OCI-LY3 (cell line): ENCODE measurements around the gene FAF2.

Experiments
- H2AFZ ChIP-seq: fragments of 200-600, 300-600 bp; shearing (Covaris generic); 2 replicates; pipeline ENCODE4 v1.6.0; 2014; ENCODE audit warnings: antibody characterized with exemption, low read depth, low read length
- H3K27ac ChIP-seq: fragments of 200-600, 300-600 bp; sonication (generic); 2 replicates; pipeline ENCODE4 v1.5.1; 2014; ENCODE audit warnings: mild to moderate bottlenecking, low read length, moderate library complexity, mixed read lengths
- H3K27me3 ChIP-seq: fragments of 200-600, 300-600 bp; sonication (generic); 2 replicates; pipeline ENCODE4 v1.6.1; 2014; ENCODE audit warnings: low read depth, low read length, mixed read lengths
- H3K36me3 ChIP-seq: fragments of 200-600, 300-600 bp; sonication (generic); replicated peaks from 2 replicates; pipeline ENCODE3; 2014; ENCODE audit warnings: low read depth, low read length, mixed read lengths
- H3K4me1 ChIP-seq: fragments of 300-600, 200-600 bp; sonication (generic); 2 replicates; pipeline ENCODE4 v1.6.1; 2014; ENCODE audit warnings: low read length, mixed read lengths
- H3K4me2 ChIP-seq: fragments of 200-600, 300-600 bp; sonication (generic); 2 replicates; pipeline ENCODE4 v1.6.1; 2014; ENCODE audit warnings: low read length, mixed read lengths
- H3K4me3 ChIP-seq: fragments of 300-600, 200-600 bp; sonication (generic); 2 replicates; pipeline ENCODE4 v1.5.1; 2014; ENCODE audit warnings: antibody characterized with exemption, mild to moderate bottlenecking, low read length, moderate library complexity
- H3K79me2 ChIP-seq: fragments of 300-600, 200-600 bp; shearing (Covaris generic); 2 replicates; pipeline ENCODE4 v1.6.1; 2014; ENCODE audit warnings: mild to moderate bottlenecking, low read length, mixed read lengths
- H3K9ac ChIP-seq: fragments of 300-600, 200-600 bp; shearing (Covaris generic); 2 replicates; pipeline ENCODE4 v1.6.0; 2014; ENCODE audit warnings: mild to moderate bottlenecking, low read length, moderate library complexity
- H3K9me3 ChIP-seq: fragments of 200-600, 300-600 bp; shearing (Covaris generic); 2 replicates; pipeline ENCODE4 v1.6.1; 2014; ENCODE audit warnings: low read length, mixed read lengths; ENCODE audit not compliant: insufficient read depth
- H4K20me1 ChIP-seq: fragments of 200-600, 300-600 bp; sonication (generic); 2 replicates; pipeline ENCODE4 v1.6.1; 2016; ENCODE audit warnings: low read length, mixed read lengths; ENCODE audit not compliant: insufficient read depth
- CTCF ChIP-seq: fragments of 200-600, 300-600 bp; sonication (generic); IDR thresholded peaks from 2 replicates; pipeline ENCODE4 v1.5.1; 2014; ENCODE audit warnings: antibody characterized with exemption, low read length, low read depth
- EZH2phosphoT487 ChIP-seq: fragments of 200-600 bp; shearing (Covaris generic); IDR thresholded peaks from 2 replicates; pipeline ENCODE4 v1.6.1; 2018; ENCODE audit warnings: antibody characterized with exemption, mixed run types, low read depth

The FAF2 gene

GRCh38 chr5:176413255-176413565 is 35.0 kb upstream of the FAF2 start:
- H3K9ac ChIP-seq = no peak overlapping the region
- no peak overlapping the region for H2AFZ ChIP-seq
- H3K4me1 ChIP-seq = peaks cover 15% of the 10 kb centered on the region
- TF ChIP-seq EZH2phosphoT487 (no peak), CTCF (no peak)
- H3K27ac ChIP-seq = no peak overlapping the region
- H3K4me3 ChIP-seq = no peak overlapping the region
- no peaks in the 10 kb centered on the region for H3K36me3 ChIP-seq
- H3K27me3 ChIP-seq = no peaks in the 10 kb centered on the region
- no peaks in the 10 kb centered on the region for H4K20me1 ChIP-seq
- H3K4me2 ChIP-seq = no peak overlapping the region
- peaks cover 6% of the 10 kb centered on the region for H3K79me2 ChIP-seq
- H3K9me3 ChIP-seq = no peaks in the 10 kb centered on the region

- Histone ChIP-seq H3K4me3 (no peak overlapping the region), H3K9ac (no peak overlapping the region), H3K4me2 (no peak overlapping the region), H2AFZ (no peak overlapping the region), H3K4me1 (peaks cover 15% of the 10 kb centered on the region), H3K27me3 (no peaks in the 10 kb centered on the region), H3K36me3 (no peaks in the 10 kb centered on the region), H4K20me1 (no peaks in the 10 kb centered on the region), H3K79me2 (peaks cover 6% of the 10 kb centered on the region), H3K9me3 (no peaks in the 10 kb centered on the region), H3K27ac (no peak overlapping the region)
- TF ChIP-seq EZH2phosphoT487 (no peak), CTCF (no peak)
Measured at GRCh38 chr5:176413709-176414191, 34.4 kb upstream of the FAF2 start.

GRCh38 chr5:176414704-176415103 is 33.5 kb upstream of the FAF2 start:
- Histone ChIP-seq H4K20me1 (no peaks in the 10 kb centered on the region), H3K4me3 (no peak overlapping the region), H3K4me1 (peaks cover 15% of the 10 kb centered on the region), H3K36me3 (no peaks in the 10 kb centered on the region), H3K27me3 (no peaks in the 10 kb centered on the region), H3K4me2 (no peak overlapping the region), H2AFZ (no peak overlapping the region), H3K27ac (no peak overlapping the region), H3K79me2 (peaks cover 6% of the 10 kb centered on the region), H3K9ac (no peak overlapping the region), H3K9me3 (no peaks in the 10 kb centered on the region)
- TF ChIP-seq CTCF = no peak
- no peak for TF ChIP-seq EZH2phosphoT487

GRCh38 chr5:176415240-176415951 is 32.8 kb upstream of the FAF2 start:
- no peaks in the 10 kb centered on the region for H4K20me1 ChIP-seq
- TF ChIP-seq EZH2phosphoT487 = no peak
- no peak for TF ChIP-seq CTCF
- H3K9me3 ChIP-seq = 0 out of 2 replicates have a peak, but pooled peaks cover 4% of the 10 kb centered on the region
- H3K79me2 ChIP-seq = peaks cover 6% of the 10 kb centered on the region
- H3K36me3 ChIP-seq = no peaks in the 10 kb centered on the region
- H3K27ac ChIP-seq = no peak overlapping the region
- H3K4me2 ChIP-seq = peak overlapping the region; percentile 89
- H3K27me3 ChIP-seq = peaks cover 2% of the 10 kb centered on the region; the same call in 1 of the 2 replicates
- H2AFZ ChIP-seq = peak overlapping the region; percentile 89; the same call in 1 of the 2 replicates
- H3K4me3 ChIP-seq = peak overlapping the region; percentile 96
- peaks cover 15% of the 10 kb centered on the region for H3K4me1 ChIP-seq
- H3K9ac ChIP-seq = peak overlapping the region; percentile 90
